Tibial artery (tissue), 4 donors: ENCODE data around the gene DNASE2.
"Not testable (repeated sequence)": the region's sequence is repeated elsewhere in the genome, so short reads cannot be mapped to it uniquely, and the experiment has no call there.

Experiments
- DNase-seq, 2 donors: peaks; one replicate each; pipeline ENCODE4 v3.0.0-alpha.2; 2019
- H3K27ac ChIP-seq, 2 donors: fragments of 200-600 bp; sonication (generic) in 1 of 2; 1 replicate in 1 of 2; 2 replicates in 1 of 2; pipeline ENCODE4 v1.5.1; 2018 to 2019; ENCODE audit warnings: mild to moderate bottlenecking in 1 of 2
- H3K27me3 ChIP-seq, 2 donors: fragments of 200-600 bp; sonication (generic) in 1 of 2; one replicate each; pipeline versions ENCODE4 v1.5.1 to v1.6.0; 2016 to 2019
- H3K36me3 ChIP-seq, 3 donors: fragments of 200-600 bp; sonication (generic) in 2 of 3; one replicate each; pipeline ENCODE4 v1.5.1; 2016 to 2019; ENCODE audit warnings: mild to moderate bottlenecking in 2 of 3
- H3K4me1 ChIP-seq, 4 donors: fragments of 200-600 bp; sonication (generic) in 2 of 4; 1 replicate in 3 of 4; 2 replicates in 1 of 4; pipeline ENCODE4 v1.5.1; 2016 to 2019
- H3K4me3 ChIP-seq, 2 donors: fragments of 200-600 bp; sonication (generic) in 1 of 2; 1 replicate in 1 of 2; 2 replicates in 1 of 2; pipeline ENCODE4 v1.5.1; 2018 to 2019; ENCODE audit warnings: mild to moderate bottlenecking in 2 of 2
- H3K9me3 ChIP-seq, 3 donors: fragments of 200-600 bp; sonication (generic) in 1 of 3; one replicate each; pipeline ENCODE4 v1.5.1; 2016 to 2019
- CTCF ChIP-seq, 2 experiments: fragments of 200-600 bp in 1 of 2; fragments of 450-650 bp in 1 of 2; IDR thresholded peaks; one replicate each; pipeline ENCODE4 v1.5.1; 2017 to 2019; ENCODE audit warnings: antibody characterized with exemption in 2 of 2, mild to moderate bottlenecking in 1 of 2, moderate library complexity in 1 of 2
- intact Hi-C: fragments of 100-400 bp; cut with DNase I; formaldehyde crosslinking; loops from one replicate; pipeline ENCODE4 v1.15.0; 2023; ENCODE audit warnings: low total_unique reads

The DNASE2 gene

GRCh38 chr19:12918253-12918652 lies 37.0 kb upstream of the DNASE2 start:
- DNase-seq, result no peak
- Histone ChIP-seq H3K4me3 (no peak overlapping the region), H3K36me3 (peaks cover 10 to 13% (median 10%) of the 10 kb centered on the region in 3 donors), H3K9me3 (no peaks in the 10 kb centered on the region), H3K27ac (no peak overlapping the region), H3K4me1 (peaks cover 0 to 10% (median 6%) of the 10 kb centered on the region in 4 donors), H3K27me3 (no peaks in the 10 kb centered on the region)
- intact Hi-C loops, result no loop called here
- TF ChIP-seq CTCF (IDR thresholded peaks at IDR 0.05), result no peak

GRCh38 chr19:12915860-12916259 lies 34.6 kb upstream of the DNASE2 start:
- H3K9me3 ChIP-seq, H3K27ac ChIP-seq, H3K27me3 ChIP-seq, H3K36me3 ChIP-seq, intact Hi-C loops, H3K4me3 ChIP-seq, DNase-seq: not testable (repeated sequence)
- peaks cover 0 to 24% (median 15%) of the 10 kb centered on the region in 4 donors for H3K4me1 ChIP-seq

- no peaks in the 10 kb centered on the region for H3K27me3 ChIP-seq
- H3K9me3 ChIP-seq, result no peaks in the 10 kb centered on the region
- peak in 1 of 2 donors; percentile 29 for DNase-seq
- H3K27ac ChIP-seq, result peak overlapping the region; percentile 73 to 76
- intact Hi-C loops, result no loop called here
- peaks cover 0 to 24% (median 15%) of the 10 kb centered on the region in 4 donors for H3K4me1 ChIP-seq
- H3K36me3 ChIP-seq, result no peaks in the 10 kb centered on the region
- H3K4me3 ChIP-seq, result no peak overlapping the region
- TF ChIP-seq CTCF (IDR thresholded peaks at IDR 0.05), result no peak
These were observed 32.8 kb upstream of the DNASE2 start for GRCh38 chr19:12913851-12914690.

GRCh38 chr19:12913011-12913561 lies 31.8 kb upstream of the DNASE2 start:
- H3K4me3 ChIP-seq, result peak overlapping the region; percentile 11 to 26
- no peaks in the 10 kb centered on the region for H3K27me3 ChIP-seq
- peak overlapping the region; percentile 73 to 76 for H3K27ac ChIP-seq
- no peaks in the 10 kb centered on the region for H3K9me3 ChIP-seq
- peak; percentile 65 to 93 for DNase-seq
- H3K36me3 ChIP-seq, result no peaks in the 10 kb centered on the region
- H3K4me1 ChIP-seq, result peaks cover 0 to 18% (median 12%) of the 10 kb centered on the region in 4 donors
- no peak for TF ChIP-seq CTCF (IDR thresholded peaks at IDR 0.05)
- intact Hi-C loops, result no loop called here

- peaks cover 0 to 18% (median 12%) of the 10 kb centered on the region in 4 donors for H3K4me1 ChIP-seq
- peak overlapping the region; percentile 73 to 76 for H3K27ac ChIP-seq
- no peak for DNase-seq
- H3K4me3 ChIP-seq, result peak overlapping the region; percentile 11 to 26
- H3K9me3 ChIP-seq, result no peaks in the 10 kb centered on the region
- no peaks in the 10 kb centered on the region for H3K27me3 ChIP-seq
- no peaks in the 10 kb centered on the region for H3K36me3 ChIP-seq
- TF ChIP-seq CTCF (IDR thresholded peaks at IDR 0.05), result no peak
- intact Hi-C loops, result no loop called here
These were observed 31.3 kb upstream of the DNASE2 start for GRCh38 chr19:12912571-12912970.

- Histone ChIP-seq H3K36me3 (no peaks in the 10 kb centered on the region), H3K4me3 (no peak overlapping the region), H3K27me3 (no peaks in the 10 kb centered on the region), H3K27ac (no peak overlapping the region), H3K4me1 (peaks cover 0 to 3% (median 1%) of the 10 kb centered on the region in 4 donors), H3K9me3 (no peaks in the 10 kb centered on the region)
- intact Hi-C loops, result no loop called here
- no peak for DNase-seq
- no peak for TF ChIP-seq CTCF (IDR thresholded peaks at IDR 0.05)
These were observed 25.9 kb upstream of the DNASE2 start for GRCh38 chr19:12907166-12907565.
